Neural progenitor cell (in vitro differentiated cells): ENCODE results near the gene PRODH2.

ENCODE experiments used
- EZH2 ChIP-seq: fragments of 200-600 bp; sonication (generic); IDR thresholded peaks from 2 replicates; pipeline ENCODE4 v1.6.1; 2017; ENCODE audit warnings: antibody characterized with exemption, mild to moderate bottlenecking, moderate library complexity
- EZH2phosphoT487 ChIP-seq: fragments of 200-600 bp; sonication (generic); IDR thresholded peaks from 2 replicates; pipeline ENCODE4 v1.6.1; 2017; ENCODE audit warnings: antibody characterized with exemption
- TF ChIP-seq, protein P1 (sequence below): fragments of 200-600 bp; sonication (generic); IDR thresholded peaks from 2 replicates; pipeline ENCODE4 v1.5.1; 2017; ENCODE audit warnings: antibody characterized with exemption, mild to moderate bottlenecking

DNA sequence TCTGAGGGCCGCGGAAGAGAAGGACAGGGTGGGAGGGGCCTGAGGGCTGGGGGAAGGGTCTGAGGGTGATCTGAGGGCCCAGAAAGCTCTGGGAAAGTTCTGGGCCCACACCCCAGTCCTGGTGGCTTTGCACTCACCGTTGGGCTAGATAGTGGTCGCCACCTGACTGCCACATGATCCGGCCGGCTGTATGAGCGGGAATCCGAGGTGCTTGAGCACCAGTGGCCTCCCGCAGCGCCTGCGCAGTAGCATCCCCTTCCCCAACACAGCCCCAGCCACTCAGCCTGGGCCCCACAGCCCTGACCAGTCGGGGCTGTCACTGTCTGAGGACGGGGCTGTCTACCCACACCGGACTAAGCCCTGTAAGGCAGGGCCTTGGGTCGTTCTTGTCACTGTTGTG, 15.0 kb downstream of the PRODH2 start:
- TF ChIP-seq, protein P1, sequence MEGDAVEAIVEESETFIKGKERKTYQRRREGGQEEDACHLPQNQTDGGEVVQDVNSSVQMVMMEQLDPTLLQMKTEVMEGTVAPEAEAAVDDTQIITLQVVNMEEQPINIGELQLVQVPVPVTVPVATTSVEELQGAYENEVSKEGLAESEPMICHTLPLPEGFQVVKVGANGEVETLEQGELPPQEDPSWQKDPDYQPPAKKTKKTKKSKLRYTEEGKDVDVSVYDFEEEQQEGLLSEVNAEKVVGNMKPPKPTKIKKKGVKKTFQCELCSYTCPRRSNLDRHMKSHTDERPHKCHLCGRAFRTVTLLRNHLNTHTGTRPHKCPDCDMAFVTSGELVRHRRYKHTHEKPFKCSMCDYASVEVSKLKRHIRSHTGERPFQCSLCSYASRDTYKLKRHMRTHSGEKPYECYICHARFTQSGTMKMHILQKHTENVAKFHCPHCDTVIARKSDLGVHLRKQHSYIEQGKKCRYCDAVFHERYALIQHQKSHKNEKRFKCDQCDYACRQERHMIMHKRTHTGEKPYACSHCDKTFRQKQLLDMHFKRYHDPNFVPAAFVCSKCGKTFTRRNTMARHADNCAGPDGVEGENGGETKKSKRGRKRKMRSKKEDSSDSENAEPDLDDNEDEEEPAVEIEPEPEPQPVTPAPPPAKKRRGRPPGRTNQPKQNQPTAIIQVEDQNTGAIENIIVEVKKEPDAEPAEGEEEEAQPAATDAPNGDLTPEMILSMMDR: no peak
- TF ChIP-seq EZH2 (no peak), EZH2phosphoT487 (no peak)
